H1 (cell line): ENCODE data around the gene ARMH3.

Experiments
- CTCF ChIP-seq, 3 experiments: IDR thresholded peaks; 1 replicate in 2 of 3; 2 replicates in 1 of 3; pipeline versions ENCODE4 v1.5.1 to v1.6.1; 2011; ENCODE audit warnings: low read length in 3 of 3, mild to moderate bottlenecking in 3 of 3, inconsistent platforms in 2 of 3, low read depth in 1 of 3, moderate library complexity in 1 of 3; ENCODE audit not compliant: insufficient read depth in 1 of 3; ENCODE audit errors: control extremely low read depth in 1 of 3
- EP300 ChIP-seq, 2 experiments: IDR thresholded peaks; 1 replicate in 1 of 2; 2 replicates in 1 of 2; pipeline ENCODE4 v1.6.1; 2011 to 2012; ENCODE audit warnings: low read depth in 2 of 2, low read length in 2 of 2, mild to moderate bottlenecking in 2 of 2, borderline replicate concordance in 1 of 2, inconsistent platforms in 1 of 2, moderate library complexity in 1 of 2
- JUN ChIP-seq: IDR thresholded peaks from 2 replicates; pipeline ENCODE4 v1.6.1; 2011; ENCODE audit warnings: low read depth, mild to moderate bottlenecking, improper control_type of control experiment, low read length
- RAD21 ChIP-seq, 2 experiments: IDR thresholded peaks in 1 of 2; conservative IDR thresholded peaks in 1 of 2; 2 replicates each; pipeline ENCODE4 v1.6.1; 2011; ENCODE audit warnings: low read depth in 2 of 2, low read length in 2 of 2, improper control_type of control experiment in 1 of 2, inconsistent platforms in 1 of 2, mild to moderate bottlenecking in 1 of 2, moderate library complexity in 1 of 2
- RXRA ChIP-seq: IDR thresholded peaks from 2 replicates; pipeline ENCODE4 v1.6.1; 2011; ENCODE audit warnings: low read depth, mild to moderate bottlenecking, low read length, moderate library complexity; ENCODE audit not compliant: insufficient read depth
- SIN3A ChIP-seq, 2 experiments: IDR thresholded peaks in 1 of 2; conservative IDR thresholded peaks in 1 of 2; 2 replicates each; pipeline ENCODE4 v1.6.1; 2011 to 2012; ENCODE audit warnings: low read length in 2 of 2, improper control_type of control experiment in 1 of 2, low read depth in 1 of 2, mild to moderate bottlenecking in 1 of 2
- SIRT6 ChIP-seq: IDR thresholded peaks from one replicate; pipeline ENCODE4 v1.7.1; 2012; ENCODE audit warnings: low read length, inconsistent platforms
- SIX5 ChIP-seq: IDR thresholded peaks from 2 replicates; pipeline ENCODE4 v1.6.1; 2011; ENCODE audit warnings: mild to moderate bottlenecking, low read depth, low read length

- TF ChIP-seq SIN3A (conservative IDR thresholded peaks at IDR 0.05 in 1 of 2, IDR thresholded peaks at IDR 0.05 in 1 of 2; ENCODE audit: low read depth in 1 of 2, low read length in 2 of 2) (no peak), CTCF (IDR thresholded peaks at IDR 0.05; ENCODE audit: control extremely low read depth in 1 of 3, insufficient read depth in 1 of 3, low read depth in 1 of 3, low read length in 3 of 3) (no peak), RAD21 (IDR thresholded peaks at IDR 0.05 in 1 of 2, conservative IDR thresholded peaks at IDR 0.05 in 1 of 2; ENCODE audit: low read depth in 2 of 2, low read length in 2 of 2) (no peak), RXRA (no peak), EP300 (IDR thresholded peaks at IDR 0.05; ENCODE audit: borderline replicate concordance in 1 of 2, low read depth in 2 of 2, low read length in 2 of 2) (no peak), JUN (no peak), SIRT6 (no peak), SIX5 (no peak)
These were observed 169.3 kb downstream of the ARMH3 start for GRCh38 chr10:101886521-101887312.
